ENCODE results near the gene RBM6. TPM values are rescaled to one million over a fixed set of nuclear protein-coding genes. Genes with fewer than 3 reads are reported as not detected.

The RBM6 gene
- total RNA-seq, 1 experiment from 2014 or later, result 74.1 TPM

DNA sequence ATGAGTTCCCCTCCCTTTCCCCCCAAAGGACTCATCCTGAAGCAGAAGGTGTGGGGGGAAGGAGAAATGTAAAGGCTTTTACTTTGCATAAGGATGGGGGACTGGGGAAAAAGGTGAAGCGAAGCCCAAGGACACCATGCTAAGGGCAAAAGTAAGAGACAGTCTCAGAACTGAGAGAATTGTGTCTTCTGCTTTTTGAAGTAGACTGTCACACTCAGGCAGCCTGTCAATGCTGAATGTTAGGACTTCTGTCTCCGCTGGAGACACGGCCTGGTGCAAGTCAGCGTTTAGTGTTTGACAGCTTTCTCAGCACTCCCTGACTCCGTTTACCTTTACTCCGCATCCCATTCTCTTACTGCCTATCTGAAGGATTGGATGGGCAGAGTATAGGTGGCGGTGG lies 162.6 kb downstream of the RBM6 start:
- H3K27ac Mint-ChIP-seq (ENCODE audit: unreplicated experiment), result no peak overlapping the region
- H3K9me3 Mint-ChIP-seq (ENCODE audit: unreplicated experiment), result no peaks in the 10 kb centered on the region
- BruUV-seq (replicated peaks), result no TSS peak
- H3K4me1 Mint-ChIP-seq (ENCODE audit: low read depth, unreplicated experiment), result no peaks in the 10 kb centered on the region
- H3K27me3 Mint-ChIP-seq (ENCODE audit: insufficient read depth, unreplicated experiment), result no peaks in the 10 kb centered on the region
- no peak for DNase-seq
- Histone ChIP-seq H3K27me3 (replicated peaks; ENCODE audit: control insufficient read depth, insufficient read depth, low read length) (no peaks in the 10 kb centered on the region), H3K36me3 (ENCODE audit: control insufficient read depth, insufficient read depth, low read length) (no peaks in the 10 kb centered on the region; the same call in 1 of the 2 replicates), H3K4me3 (ENCODE audit: low read depth, low read length) (no peak overlapping the region), H3K4me1 (peaks cover 8% of the 10 kb centered on the region; the same call in 1 of the 2 replicates), H3K9me3 (no peaks in the 10 kb centered on the region)
- peaks cover 98% of the 10 kb centered on the region for H3K36me3 Mint-ChIP-seq (ENCODE audit: insufficient read depth, unreplicated experiment)
- TF ChIP-seq CTCF (IDR thresholded peaks at IDR 0.05; ENCODE audit: insufficient read depth in 1 of 2, low read depth in 1 of 2, low read length in 1 of 2, severe bottlenecking in 1 of 2, unreplicated experiment in 1 of 2), result no peak
- ChIA-PET CTCF (no interaction called here), POLR2A (no interaction called here)
- no peak overlapping the region for H3K4me3 Mint-ChIP-seq (ENCODE audit: unreplicated experiment)
- intact Hi-C loops (cut with micrococcal nuclease; ENCODE audit: unreplicated experiment), result no loop called here

DNA sequence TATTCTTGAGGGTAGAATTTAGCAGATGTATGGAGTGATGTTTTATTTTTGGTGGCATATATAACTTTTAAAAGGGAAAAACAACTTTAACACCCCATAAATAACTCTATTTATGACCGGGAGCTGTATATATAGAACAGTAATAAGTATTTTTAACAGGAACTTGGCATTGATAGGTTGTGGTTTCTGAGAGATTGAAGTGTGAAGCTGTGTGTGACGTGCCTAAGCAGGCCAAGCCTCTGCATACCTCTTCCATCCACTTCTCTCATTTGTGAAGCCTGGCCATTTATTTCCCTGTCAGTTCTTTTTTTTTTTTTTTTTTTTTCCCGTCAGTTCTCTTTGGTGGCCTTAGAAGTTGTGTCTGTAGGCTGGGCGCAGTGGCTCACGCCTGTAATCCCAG lies 171.8 kb downstream of the RBM6 start:
- no peaks in the 10 kb centered on the region for H3K9me3 Mint-ChIP-seq (ENCODE audit: unreplicated experiment)
- H3K27ac Mint-ChIP-seq (ENCODE audit: unreplicated experiment), result no peak overlapping the region
- intact Hi-C loops (cut with micrococcal nuclease; ENCODE audit: unreplicated experiment), result no loop called here
- Histone ChIP-seq H3K9me3 (no peaks in the 10 kb centered on the region), H3K4me1 (no peaks in the 10 kb centered on the region), H3K36me3 (ENCODE audit: control insufficient read depth, insufficient read depth, low read length) (peaks cover 8% of the 10 kb centered on the region), H3K4me3 (ENCODE audit: low read depth, low read length) (no peak overlapping the region), H3K27me3 (replicated peaks; ENCODE audit: control insufficient read depth, insufficient read depth, low read length) (no peaks in the 10 kb centered on the region)
- CTCF ChIA-PET, result interaction anchor here (0.6 kb wide), 1 partner anchor 1945 kb away, joined by 5 read pairs; no protein-coding TSS in a partner anchor
- H3K36me3 Mint-ChIP-seq (ENCODE audit: insufficient read depth, unreplicated experiment), result peaks cover 100% of the 10 kb centered on the region
- no peaks in the 10 kb centered on the region for H3K27me3 Mint-ChIP-seq (ENCODE audit: insufficient read depth, unreplicated experiment)
- H3K4me1 Mint-ChIP-seq (ENCODE audit: low read depth, unreplicated experiment), result no peaks in the 10 kb centered on the region
- BruUV-seq (replicated peaks), result no TSS peak
- H3K4me3 Mint-ChIP-seq (ENCODE audit: unreplicated experiment), result no peak overlapping the region
- POLR2A ChIA-PET, result no interaction called here
- no peak for DNase-seq
- TF ChIP-seq CTCF (IDR thresholded peaks at IDR 0.05; ENCODE audit: insufficient read depth in 1 of 2, low read depth in 1 of 2, low read length in 1 of 2, severe bottlenecking in 1 of 2, unreplicated experiment in 1 of 2), result no peak

DNA sequence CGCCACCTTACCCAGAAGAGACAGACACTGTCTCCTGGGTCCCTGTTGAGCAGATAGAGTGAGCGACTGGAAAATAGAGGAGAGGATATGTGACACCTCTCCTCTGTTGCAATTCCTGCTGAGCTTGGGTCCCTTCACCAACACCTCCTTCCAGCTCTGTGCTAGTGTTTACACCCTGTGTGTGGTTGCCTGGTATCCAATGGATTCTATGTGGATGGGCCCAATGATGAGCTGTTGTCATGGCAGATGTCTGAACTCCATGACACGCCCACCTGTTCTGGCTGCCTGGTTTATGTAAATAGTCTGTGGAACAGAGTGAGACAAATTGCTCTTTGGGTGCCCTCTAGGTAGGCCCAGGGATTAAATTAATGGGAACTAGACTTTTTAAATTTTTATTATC lies 172.5 kb downstream of the RBM6 start:
- intact Hi-C loops (cut with micrococcal nuclease; ENCODE audit: unreplicated experiment), result no loop called here
- Mint-ChIP-seq H3K36me3 (ENCODE audit: insufficient read depth, unreplicated experiment) (peaks cover 100% of the 10 kb centered on the region), H3K27me3 (ENCODE audit: insufficient read depth, unreplicated experiment) (no peaks in the 10 kb centered on the region), H3K9me3 (ENCODE audit: unreplicated experiment) (no peaks in the 10 kb centered on the region), H3K27ac (ENCODE audit: unreplicated experiment) (no peak overlapping the region), H3K4me1 (ENCODE audit: low read depth, unreplicated experiment) (no peaks in the 10 kb centered on the region), H3K4me3 (ENCODE audit: unreplicated experiment) (no peak overlapping the region)
- Histone ChIP-seq H3K9me3 (no peaks in the 10 kb centered on the region), H3K36me3 (ENCODE audit: control insufficient read depth, insufficient read depth, low read length) (peaks cover 8% of the 10 kb centered on the region), H3K27me3 (replicated peaks; ENCODE audit: control insufficient read depth, insufficient read depth, low read length) (no peaks in the 10 kb centered on the region), H3K4me1 (no peaks in the 10 kb centered on the region), H3K4me3 (ENCODE audit: low read depth, low read length) (no peak overlapping the region)
- TF ChIP-seq CTCF (IDR thresholded peaks at IDR 0.05; ENCODE audit: insufficient read depth in 1 of 2, low read depth in 1 of 2, low read length in 1 of 2, severe bottlenecking in 1 of 2, unreplicated experiment in 1 of 2), result no peak
- POLR2A ChIA-PET, result no interaction called here
- no TSS peak for BruUV-seq (replicated peaks)
- no peak for DNase-seq
- CTCF ChIA-PET, result interaction anchor here (0.6 kb wide), 1 partner anchor 1944 kb away, joined by 5 read pairs; no protein-coding TSS in a partner anchor

Measured in Caco-2 (cell line).